ENCODE results near the gene UHRF1.

DNA sequence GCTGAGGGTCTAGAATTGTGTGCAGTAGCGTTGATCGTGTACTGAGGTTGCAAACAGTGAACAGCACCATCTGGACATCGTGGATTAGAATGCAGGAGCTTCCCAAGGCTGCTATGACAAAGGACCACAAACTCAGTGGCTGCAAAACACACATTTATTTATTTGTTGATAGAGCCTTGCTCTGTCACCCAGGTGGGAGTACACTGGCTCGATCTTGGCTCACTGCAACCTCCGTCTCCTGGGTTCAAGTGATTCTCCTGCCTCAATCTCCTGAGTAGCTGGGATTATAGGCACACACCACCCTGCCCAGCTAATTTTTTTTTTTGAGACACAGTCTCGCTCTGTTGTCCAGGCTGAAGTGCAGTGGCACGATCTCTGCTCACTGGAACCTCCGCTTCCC lies 2.3 kb upstream of the UHRF1 start:
- TF ChIP-seq, protein P1, sequence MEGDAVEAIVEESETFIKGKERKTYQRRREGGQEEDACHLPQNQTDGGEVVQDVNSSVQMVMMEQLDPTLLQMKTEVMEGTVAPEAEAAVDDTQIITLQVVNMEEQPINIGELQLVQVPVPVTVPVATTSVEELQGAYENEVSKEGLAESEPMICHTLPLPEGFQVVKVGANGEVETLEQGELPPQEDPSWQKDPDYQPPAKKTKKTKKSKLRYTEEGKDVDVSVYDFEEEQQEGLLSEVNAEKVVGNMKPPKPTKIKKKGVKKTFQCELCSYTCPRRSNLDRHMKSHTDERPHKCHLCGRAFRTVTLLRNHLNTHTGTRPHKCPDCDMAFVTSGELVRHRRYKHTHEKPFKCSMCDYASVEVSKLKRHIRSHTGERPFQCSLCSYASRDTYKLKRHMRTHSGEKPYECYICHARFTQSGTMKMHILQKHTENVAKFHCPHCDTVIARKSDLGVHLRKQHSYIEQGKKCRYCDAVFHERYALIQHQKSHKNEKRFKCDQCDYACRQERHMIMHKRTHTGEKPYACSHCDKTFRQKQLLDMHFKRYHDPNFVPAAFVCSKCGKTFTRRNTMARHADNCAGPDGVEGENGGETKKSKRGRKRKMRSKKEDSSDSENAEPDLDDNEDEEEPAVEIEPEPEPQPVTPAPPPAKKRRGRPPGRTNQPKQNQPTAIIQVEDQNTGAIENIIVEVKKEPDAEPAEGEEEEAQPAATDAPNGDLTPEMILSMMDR (IDR thresholded peaks at IDR 0.05 in 2 of 3, conservative IDR thresholded peaks at IDR 0.05 in 1 of 3; ENCODE audit: borderline replicate concordance in 1 of 3, insufficient read depth in 1 of 3, low read depth in 2 of 3, low read length in 2 of 3): peak in 1 of 3 experiments; percentile 18; a peak in 2 of 6 replicates
- TF ChIP-seq RAD21 (IDR thresholded peaks at IDR 0.05; ENCODE audit: low read depth): no peak
- no peak for TF ChIP-seq POLR2A (IDR thresholded peaks at IDR 0.05; ENCODE audit: borderline replicate concordance, extremely low read depth, insufficient read depth, insufficient read length)
- TF ChIP-seq ELF1 (IDR thresholded peaks at IDR 0.05; ENCODE audit: borderline replicate concordance, low read depth): no peak
- TF ChIP-seq, protein P2, sequence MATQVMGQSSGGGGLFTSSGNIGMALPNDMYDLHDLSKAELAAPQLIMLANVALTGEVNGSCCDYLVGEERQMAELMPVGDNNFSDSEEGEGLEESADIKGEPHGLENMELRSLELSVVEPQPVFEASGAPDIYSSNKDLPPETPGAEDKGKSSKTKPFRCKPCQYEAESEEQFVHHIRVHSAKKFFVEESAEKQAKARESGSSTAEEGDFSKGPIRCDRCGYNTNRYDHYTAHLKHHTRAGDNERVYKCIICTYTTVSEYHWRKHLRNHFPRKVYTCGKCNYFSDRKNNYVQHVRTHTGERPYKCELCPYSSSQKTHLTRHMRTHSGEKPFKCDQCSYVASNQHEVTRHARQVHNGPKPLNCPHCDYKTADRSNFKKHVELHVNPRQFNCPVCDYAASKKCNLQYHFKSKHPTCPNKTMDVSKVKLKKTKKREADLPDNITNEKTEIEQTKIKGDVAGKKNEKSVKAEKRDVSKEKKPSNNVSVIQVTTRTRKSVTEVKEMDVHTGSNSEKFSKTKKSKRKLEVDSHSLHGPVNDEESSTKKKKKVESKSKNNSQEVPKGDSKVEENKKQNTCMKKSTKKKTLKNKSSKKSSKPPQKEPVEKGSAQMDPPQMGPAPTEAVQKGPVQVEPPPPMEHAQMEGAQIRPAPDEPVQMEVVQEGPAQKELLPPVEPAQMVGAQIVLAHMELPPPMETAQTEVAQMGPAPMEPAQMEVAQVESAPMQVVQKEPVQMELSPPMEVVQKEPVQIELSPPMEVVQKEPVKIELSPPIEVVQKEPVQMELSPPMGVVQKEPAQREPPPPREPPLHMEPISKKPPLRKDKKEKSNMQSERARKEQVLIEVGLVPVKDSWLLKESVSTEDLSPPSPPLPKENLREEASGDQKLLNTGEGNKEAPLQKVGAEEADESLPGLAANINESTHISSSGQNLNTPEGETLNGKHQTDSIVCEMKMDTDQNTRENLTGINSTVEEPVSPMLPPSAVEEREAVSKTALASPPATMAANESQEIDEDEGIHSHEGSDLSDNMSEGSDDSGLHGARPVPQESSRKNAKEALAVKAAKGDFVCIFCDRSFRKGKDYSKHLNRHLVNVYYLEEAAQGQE (IDR thresholded peaks at IDR 0.05; ENCODE audit: low read depth): no peak
- TF ChIP-seq ZFX (IDR thresholded peaks at IDR 0.05): no peak
- TF ChIP-seq JUND (IDR thresholded peaks at IDR 0.05): no peak
